Cardiac fibroblast (primary cell): ENCODE results near the gene CACNA2D4.

Source experiments
- DNase-seq, 2 donors: peaks; one replicate each; pipeline versions ENCODE4 v3.0.0 to v3.0.0-alpha.2; 2010; ENCODE audit warnings: low read depth in 2 of 2
- H3K4me3 ChIP-seq, 2 donors: replicated peaks in 1 of 2; 1 replicate in 1 of 2; 2 replicates in 1 of 2; pipeline ENCODE4 v1.5.1; 2011; ENCODE audit warnings: low read depth in 2 of 2, low read length in 2 of 2, mild to moderate bottlenecking in 2 of 2, moderate library complexity in 1 of 2
- TF ChIP-seq, protein P1 (sequence below): IDR thresholded peaks from one replicate; pipeline ENCODE4 v1.5.1; 2011; ENCODE audit warnings: low read depth, mild to moderate bottlenecking, low read length, inconsistent platforms

Gene CACNA2D4

DNA sequence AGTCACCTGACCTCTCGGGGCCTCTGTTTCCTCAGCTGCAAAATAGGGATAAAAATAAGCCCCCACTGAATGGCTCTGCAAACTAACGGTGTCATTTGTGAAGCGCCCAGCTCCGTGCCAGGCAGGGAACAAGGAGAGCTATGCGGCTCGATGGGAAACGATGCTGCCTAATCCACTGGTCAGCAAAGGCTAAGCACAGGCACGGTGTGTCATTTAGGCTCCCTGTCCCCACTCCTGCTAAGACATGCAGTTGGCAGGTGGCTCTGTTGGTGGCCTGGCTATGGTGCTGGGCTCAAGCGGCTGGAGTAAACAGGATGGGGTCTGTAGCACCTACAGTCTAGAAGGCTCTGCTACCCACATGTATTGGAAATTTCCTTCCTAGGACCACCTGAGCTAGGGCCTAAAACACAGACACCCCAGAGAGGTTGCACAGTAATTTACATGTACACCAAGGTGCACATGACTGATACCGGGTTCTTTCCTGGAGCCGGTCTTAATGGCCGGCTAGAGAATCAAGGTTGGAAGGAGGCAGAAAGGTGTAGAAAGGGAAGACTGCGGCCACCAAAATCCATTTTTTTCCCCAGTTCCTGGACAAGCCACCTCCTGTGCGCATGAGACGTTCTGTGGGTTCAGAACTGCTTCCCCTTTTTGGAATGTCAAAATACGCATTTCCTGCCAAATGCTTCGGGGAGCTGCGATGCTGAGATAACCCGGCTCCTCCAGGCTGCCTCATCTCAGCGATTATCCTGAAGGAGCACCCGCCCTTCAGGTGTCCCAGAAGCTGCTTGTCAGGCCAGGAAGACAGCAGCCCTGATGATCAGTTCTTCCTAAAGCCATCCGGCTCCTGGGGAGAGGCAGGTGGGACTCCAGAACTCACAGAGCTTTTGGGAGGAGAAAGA is 1.0 kb downstream of the CACNA2D4 start:
- no peak for DNase-seq
- no peak overlapping the region for H3K4me3 ChIP-seq
- TF ChIP-seq, protein P1, sequence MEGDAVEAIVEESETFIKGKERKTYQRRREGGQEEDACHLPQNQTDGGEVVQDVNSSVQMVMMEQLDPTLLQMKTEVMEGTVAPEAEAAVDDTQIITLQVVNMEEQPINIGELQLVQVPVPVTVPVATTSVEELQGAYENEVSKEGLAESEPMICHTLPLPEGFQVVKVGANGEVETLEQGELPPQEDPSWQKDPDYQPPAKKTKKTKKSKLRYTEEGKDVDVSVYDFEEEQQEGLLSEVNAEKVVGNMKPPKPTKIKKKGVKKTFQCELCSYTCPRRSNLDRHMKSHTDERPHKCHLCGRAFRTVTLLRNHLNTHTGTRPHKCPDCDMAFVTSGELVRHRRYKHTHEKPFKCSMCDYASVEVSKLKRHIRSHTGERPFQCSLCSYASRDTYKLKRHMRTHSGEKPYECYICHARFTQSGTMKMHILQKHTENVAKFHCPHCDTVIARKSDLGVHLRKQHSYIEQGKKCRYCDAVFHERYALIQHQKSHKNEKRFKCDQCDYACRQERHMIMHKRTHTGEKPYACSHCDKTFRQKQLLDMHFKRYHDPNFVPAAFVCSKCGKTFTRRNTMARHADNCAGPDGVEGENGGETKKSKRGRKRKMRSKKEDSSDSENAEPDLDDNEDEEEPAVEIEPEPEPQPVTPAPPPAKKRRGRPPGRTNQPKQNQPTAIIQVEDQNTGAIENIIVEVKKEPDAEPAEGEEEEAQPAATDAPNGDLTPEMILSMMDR, result no peak

- H3K4me3 ChIP-seq, result no peak overlapping the region
- TF ChIP-seq, protein P1, result no peak
- DNase-seq, result peak in 1 of 2 donors; percentile 59
These were observed 1.9 kb downstream of the CACNA2D4 start for GRCh38 chr12:1916371-1917171.

DNA sequence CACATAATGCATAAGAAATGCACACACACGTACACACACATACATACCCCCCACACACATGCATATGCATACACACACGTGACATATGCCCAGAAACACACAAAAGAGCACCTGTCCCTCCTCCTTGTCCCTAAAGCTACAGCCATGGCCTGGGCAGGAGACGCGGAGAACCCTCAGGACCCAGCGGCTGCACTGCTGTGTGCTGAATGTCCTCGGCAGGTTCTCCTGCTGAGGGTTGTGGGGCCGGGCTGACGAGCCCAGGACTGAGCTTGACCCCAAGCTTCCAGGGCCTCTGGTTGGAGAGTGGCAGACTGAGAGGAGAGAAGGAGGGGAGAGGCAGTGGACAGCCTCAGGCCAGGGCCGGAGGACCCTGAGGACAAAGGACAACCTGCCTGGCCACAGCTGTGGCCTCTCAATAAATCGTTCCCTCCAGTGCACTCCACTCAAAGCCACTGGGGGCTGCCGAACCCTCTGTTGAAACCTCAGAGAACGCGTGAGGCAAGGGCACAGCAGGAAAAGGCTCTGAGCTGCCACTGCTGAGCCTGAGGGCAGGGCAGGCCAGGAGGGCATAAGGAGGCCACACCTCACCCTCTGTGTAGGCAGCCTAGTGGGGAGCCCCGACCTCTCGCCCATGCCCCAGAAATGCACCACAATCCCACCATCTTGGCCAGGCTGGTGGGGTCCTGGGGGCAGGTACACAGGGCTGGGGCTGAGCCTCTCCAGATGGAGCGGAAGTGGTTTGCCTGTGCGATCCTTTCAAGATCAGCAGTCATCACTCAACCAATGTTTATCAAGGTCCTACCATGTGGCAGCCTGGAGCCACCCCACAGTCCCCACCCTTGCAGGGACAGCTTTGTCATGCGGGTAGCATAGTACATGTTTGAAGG is 3.1 kb downstream of the CACNA2D4 start:
- TF ChIP-seq, protein P1, result no peak
- no peak overlapping the region for H3K4me3 ChIP-seq

GRCh38 chr12:1914114-1914911 is 4.1 kb downstream of the CACNA2D4 start:
- no peak overlapping the region for H3K4me3 ChIP-seq
- DNase-seq, result no peak
- TF ChIP-seq, protein P1, result no peak

More for the DNA sequence above, 3.1 kb downstream of the CACNA2D4 start:
- DNase-seq, result no peak

GRCh38 chr12:1913377-1914113 is 4.9 kb downstream of the CACNA2D4 start:
- no peak for DNase-seq
- TF ChIP-seq, protein P1, result no peak
- no peak overlapping the region for H3K4me3 ChIP-seq
